GM21360 (cell line): Measurements from ENCODE around the gene MACO1.

Source experiments
- ATAC-seq: cut with Tn5 transposase; IDR thresholded peaks from one replicate; pipeline ENCODE4 v1.9.1; 2021; ENCODE audit warnings: mild to moderate bottlenecking, moderate library complexity; ENCODE audit not compliant: unreplicated experiment

Gene MACO1

DNA sequence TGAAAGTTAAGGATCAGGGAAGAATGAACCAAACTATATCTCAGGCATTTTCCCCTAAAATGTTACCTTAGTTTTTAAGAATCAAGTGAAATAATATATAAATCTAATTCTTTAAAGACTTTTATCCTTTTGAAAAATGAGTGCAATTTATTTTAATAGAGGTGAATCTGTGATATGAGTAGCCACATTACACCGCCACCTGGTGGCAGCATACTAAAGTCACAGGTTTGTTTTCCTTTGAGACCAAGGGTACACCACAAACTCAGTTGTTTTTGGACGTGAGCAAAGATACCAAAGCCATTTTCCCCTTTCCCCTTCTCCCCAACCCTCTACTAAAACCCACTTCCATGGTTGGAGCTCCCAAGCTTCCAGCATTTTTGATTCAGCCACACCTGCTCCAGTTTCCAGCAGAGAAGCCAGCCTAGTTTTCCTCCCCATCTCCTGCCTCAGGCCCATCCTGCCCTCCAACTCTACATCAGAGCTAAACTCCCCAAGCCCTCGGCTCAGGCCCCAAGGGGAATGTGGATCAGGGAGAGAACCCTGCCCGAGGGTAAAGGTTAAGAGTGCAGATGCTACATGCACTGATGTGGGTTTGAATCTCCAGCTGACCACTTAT lies 89.9 kb downstream of the MACO1 start:
- no peak for ATAC-seq

GRCh38 chr1:25522031-25522655 lies 91.4 kb downstream of the MACO1 start:
- no peak for ATAC-seq

DNA sequence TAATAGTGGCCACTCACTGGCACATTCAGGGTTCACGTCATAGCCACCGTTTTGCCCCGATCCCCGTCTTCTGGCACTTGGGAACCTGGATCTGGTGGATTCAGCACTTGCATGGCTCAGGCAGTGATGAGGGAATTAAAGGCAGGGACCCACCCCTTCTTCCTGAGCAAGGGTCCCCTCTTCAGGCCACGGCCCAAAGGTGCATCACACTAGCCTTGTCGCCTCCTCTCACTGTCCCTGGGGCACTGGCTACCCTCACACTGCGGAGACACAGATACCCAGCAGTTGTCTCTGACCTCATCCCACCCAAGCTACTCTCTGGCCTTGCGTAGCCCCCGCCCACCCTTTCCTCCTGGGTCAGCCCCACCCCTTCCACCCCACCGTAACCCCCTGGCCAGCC lies 92.8 kb downstream of the MACO1 start:
- ATAC-seq: no peak

DNA sequence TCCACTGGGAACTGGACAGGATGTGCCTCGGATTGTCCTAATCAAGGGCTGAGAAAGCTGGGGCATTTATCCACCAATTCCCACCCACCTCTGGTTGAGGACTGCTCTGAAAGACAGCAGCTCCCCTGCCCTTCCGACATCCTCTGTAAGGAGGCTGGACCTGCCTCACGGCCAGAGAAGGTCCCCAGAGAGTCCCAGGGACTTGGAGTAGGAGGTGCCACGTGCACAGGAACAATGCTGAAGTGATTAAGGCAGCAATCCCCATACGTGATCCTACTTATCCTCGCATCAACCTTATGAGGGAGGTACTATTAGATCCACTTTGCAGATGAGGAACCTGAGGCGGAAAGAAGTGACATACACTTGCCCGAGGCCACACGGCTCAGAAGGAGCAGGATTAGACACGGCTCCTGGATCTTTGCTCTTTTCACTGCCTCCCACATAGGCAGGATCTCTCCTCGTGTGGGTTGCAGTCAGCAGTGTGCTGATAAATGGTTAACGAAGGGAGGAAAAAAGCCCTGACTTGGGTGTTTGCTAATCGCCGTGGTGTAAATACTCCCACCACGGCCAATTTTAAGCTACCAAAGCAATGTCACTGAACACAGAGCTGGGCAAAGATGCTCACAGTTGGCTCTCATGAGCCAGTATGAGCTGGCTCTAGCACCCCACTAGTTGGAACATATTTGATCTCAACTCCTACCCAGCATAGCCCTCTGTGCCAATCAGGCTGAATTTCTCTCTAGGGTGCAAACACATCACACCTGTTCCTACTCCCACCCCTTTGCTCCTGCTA lies 94.1 kb downstream of the MACO1 start:
- ATAC-seq: no peak

DNA sequence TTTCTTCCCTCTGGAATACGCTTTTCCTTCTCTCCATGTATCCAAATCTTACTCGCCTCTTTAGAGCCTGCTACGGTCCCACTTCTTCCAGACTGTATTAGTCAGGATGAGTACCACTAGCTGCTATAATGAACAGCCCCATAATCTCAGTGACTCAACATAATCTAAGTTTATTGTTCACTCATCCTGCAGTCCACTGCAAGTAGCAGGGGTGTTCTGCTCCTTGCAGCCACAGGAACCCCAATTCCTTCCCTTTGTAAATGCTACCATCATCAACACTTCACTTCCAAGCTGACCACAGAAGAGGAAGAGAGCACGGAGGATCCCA lies 94.6 kb downstream of the MACO1 start:
- no peak for ATAC-seq

GRCh38 chr1:25526753-25527152 lies 96.1 kb downstream of the MACO1 start:
- no peak for ATAC-seq

- ATAC-seq: no peak
These were observed 96.6 kb downstream of the MACO1 start for GRCh38 chr1:25527226-25527846.

GRCh38 chr1:25527946-25528595 lies 97.4 kb downstream of the MACO1 start:
- no peak for ATAC-seq

DNA sequence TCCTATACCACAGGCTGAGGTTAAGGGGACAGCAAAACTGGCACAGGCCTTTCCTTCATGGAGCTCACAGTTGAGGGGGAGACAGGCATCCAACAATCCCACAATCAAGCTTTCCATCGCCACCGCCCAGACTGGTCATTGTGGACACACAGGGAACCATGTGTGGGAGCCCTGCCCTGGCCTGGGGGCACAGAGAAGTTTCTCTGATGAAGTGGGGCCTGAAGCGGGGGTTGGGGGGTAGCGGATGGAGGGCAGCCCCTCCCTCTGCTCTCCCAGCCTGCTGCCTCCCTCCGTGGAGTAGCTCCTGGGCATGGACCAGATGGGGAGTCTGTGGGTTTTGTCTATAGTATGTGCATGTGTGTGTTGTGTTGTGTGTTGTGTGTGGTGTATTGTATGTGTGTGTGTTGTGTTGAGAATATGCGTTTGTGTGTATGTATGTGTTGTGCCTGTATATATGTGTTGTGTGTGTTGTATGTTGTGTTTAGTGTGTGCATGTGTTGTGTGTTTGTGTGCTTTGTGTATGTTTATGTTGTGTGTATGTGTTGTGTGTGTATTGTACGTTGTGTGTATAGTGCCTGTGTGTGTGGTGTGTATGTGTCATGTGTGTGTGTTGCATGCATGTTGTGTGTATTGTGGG lies 98.3 kb downstream of the MACO1 start:
- no peak for ATAC-seq

- ATAC-seq: no peak
These were observed 99.0 kb downstream of the MACO1 start for GRCh38 chr1:25529518-25530185.

DNA sequence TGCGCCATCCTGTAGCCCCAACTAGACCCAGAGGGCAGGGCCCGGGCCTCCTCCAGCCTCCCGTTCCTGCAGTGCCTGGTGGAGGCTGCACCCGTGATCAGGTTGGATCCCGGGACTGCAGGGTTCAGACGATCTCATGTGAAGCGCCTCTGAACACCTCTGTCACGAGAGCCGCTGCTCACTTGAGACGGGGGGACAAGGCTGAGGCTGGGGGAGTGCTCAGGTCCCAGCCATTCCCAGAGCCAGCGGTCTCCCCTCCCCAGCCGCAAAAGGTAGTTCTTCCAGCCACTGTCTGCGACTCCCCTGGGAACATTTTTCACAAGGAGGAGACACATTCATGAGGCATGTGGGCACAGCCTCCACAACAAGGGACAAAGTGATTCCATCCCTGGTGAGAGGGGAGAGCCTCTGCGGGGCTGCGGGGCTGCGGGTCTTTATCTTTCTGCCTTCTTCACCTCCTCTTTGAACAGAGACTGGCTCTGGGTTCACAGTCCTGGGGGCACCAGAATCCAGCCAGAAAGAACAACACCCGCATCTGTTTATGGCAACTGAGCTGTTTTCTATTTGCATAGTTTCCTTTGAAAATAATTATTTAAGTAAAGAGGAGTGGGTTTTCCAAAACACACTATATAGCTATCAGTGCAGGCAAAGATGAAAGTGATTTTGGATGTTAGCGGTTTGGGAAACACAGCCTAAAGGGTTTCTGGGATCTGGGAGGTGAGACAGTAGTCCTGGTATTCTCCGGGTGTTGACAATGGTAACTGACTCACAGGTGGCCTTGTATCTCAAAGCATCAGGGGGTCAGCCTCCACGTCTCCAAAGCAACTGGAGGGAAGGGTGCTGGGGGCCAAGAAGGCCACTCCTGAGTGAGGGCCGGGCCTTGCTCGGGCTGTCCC lies 99.7 kb downstream of the MACO1 start:
- no peak for ATAC-seq

DNA sequence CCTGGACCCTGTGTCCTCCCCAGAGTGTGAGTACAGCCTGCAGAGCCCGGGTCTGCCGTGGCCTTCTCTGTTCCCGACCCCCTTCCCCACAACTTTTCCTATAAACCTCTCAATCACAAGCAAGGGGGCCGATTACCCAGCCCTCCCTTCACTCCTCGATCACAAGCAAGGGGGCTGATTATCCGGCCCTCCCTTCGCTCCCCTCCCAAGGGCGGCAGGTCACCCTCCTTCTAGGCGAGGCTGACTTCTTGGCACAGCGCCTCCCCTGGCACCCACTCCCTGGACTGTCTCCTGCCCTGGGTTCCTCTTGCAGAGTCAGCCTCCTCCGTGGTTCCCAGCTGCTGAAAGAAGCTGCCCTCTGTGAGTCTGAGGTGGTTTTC lies 100.4 kb downstream of the MACO1 start:
- ATAC-seq: no peak

- no peak for ATAC-seq
These were observed 102.3 kb downstream of the MACO1 start for GRCh38 chr1:25532970-25533369.

DNA sequence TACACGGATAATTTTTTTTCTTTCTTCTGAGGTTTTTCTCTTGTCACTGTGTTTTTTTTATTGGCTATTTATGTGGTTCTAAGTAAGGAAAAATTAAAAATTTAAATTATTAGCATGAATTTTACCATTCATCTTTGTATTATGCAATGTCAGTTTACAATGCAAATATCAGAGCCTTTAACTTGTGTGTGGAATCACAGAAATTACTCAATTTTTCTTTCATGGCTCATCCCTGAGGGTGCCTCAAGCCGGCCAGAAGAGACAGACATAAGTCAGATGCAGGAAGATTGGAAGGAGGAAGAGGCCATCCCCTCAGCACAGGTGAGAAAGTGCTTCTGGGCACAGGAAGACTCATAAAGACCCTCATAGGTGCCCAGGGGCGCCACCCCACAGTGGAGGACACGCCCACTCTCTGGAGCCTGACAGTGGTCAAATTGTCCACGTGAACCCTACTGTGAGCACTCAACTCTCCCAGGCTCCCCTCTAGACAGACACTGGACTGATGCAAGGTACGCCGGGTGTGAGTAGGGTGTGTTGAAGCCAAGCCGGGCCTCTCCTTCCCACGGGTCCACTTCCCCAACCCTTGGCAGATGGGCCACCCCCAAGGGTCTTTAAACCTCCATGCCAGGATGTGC lies 103.2 kb downstream of the MACO1 start:
- no peak for ATAC-seq

DNA sequence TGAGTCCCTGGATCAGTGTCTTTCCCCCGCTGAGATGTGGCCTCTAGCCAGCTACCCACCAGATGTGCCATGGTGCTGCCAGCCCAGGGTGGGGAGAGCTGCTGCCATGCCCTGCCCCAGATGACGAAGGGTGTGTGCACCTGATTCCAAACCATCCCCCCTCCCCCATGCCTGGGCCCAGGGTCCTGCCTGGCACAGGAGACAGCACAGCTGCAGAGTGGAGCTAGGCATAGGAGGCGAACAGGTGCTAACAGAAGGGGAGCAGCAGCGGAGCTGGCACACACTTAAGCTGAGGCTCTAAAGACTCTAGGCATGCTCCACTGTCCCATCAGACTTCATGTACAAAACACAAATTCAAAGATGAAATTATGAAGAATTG lies 103.7 kb downstream of the MACO1 start:
- ATAC-seq: no peak

- no peak for ATAC-seq
These were observed 105.4 kb downstream of the MACO1 start for GRCh38 chr1:25536124-25536523.

GRCh38 chr1:25537153-25537831 lies 106.6 kb downstream of the MACO1 start:
- no peak for ATAC-seq

GRCh38 chr1:25538191-25538767 lies 107.6 kb downstream of the MACO1 start:
- no peak for ATAC-seq
